ENCODE measurements around the gene RHOG. TPM values are rescaled to one million over a fixed set of nuclear protein-coding genes. Genes with fewer than 3 reads are reported as not detected.
"Not testable (repeated sequence)": the region's sequence is repeated elsewhere in the genome, so short reads cannot be mapped to it uniquely, and the experiment has no call there.

RHOG gene
- total RNA-seq, 6 experiments from 2014 or later = 57.8 to 72.3 (median 66.4) TPM

DNA sequence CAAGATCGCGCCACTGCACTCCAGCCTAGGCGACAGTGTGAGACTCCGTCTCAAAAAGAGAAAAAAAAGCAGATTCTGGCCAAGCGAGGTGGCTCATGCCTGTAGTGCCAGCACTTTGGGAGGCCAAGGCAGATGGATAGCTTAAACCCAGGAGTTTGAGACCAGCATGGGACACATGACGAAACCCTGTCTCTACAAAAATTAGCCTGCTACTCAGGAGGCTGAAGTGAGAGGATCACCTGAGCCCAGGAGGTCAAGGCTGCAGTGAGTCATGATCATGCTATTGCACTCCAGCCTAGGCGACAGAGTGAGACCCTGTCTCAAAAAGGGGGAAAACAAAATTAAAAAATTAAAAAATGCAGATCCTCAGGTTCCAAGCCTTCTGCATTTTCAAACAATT is 18.4 kb downstream of the RHOG start:
- Mint-ChIP-seq H3K4me3 (no peak overlapping the region), H3K36me3 (ENCODE audit: low read depth) (peaks cover 20% of the 10 kb centered on the region; the same call in 1 of the 2 replicates), H3K4me1 (ENCODE audit: low read depth) (peaks cover 18% of the 10 kb centered on the region), H3K9me3 (no peaks in the 10 kb centered on the region), H3K27me3 (ENCODE audit: insufficient read depth) (no peaks in the 10 kb centered on the region; the same call in 1 of the 2 replicates), H3K27ac (no peak overlapping the region)
- TF ChIP-seq, protein P1, sequence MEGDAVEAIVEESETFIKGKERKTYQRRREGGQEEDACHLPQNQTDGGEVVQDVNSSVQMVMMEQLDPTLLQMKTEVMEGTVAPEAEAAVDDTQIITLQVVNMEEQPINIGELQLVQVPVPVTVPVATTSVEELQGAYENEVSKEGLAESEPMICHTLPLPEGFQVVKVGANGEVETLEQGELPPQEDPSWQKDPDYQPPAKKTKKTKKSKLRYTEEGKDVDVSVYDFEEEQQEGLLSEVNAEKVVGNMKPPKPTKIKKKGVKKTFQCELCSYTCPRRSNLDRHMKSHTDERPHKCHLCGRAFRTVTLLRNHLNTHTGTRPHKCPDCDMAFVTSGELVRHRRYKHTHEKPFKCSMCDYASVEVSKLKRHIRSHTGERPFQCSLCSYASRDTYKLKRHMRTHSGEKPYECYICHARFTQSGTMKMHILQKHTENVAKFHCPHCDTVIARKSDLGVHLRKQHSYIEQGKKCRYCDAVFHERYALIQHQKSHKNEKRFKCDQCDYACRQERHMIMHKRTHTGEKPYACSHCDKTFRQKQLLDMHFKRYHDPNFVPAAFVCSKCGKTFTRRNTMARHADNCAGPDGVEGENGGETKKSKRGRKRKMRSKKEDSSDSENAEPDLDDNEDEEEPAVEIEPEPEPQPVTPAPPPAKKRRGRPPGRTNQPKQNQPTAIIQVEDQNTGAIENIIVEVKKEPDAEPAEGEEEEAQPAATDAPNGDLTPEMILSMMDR (IDR thresholded peaks at IDR 0.05) = no peak
- DNase-seq = no peak

DNA sequence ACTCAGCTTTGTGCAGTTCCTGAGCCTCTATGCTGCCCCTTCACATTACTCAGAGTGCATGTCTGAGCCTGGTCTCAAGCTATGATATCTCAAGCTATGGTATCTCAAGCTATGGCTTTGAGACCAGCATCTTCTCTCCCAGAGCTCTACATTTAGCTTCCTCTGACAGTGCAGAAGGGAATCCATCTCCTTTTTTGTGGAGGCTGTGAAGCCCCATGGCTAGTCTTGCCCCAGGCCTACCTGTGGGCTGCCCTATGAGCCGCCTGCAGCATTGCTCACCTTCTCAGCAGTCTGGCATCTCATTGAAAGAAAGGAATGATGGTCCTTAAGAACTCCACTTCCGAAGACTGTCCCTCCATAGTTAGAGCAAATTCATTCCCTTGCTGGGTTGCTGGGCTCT is 19.8 kb downstream of the RHOG start:
- Mint-ChIP-seq H3K9me3 (no peaks in the 10 kb centered on the region), H3K27me3 (ENCODE audit: insufficient read depth) (no peaks in the 10 kb centered on the region; the same call in 1 of the 2 replicates), H3K27ac (no peak overlapping the region), H3K4me3 (no peak overlapping the region), H3K36me3 (ENCODE audit: low read depth) (peaks cover 11% of the 10 kb centered on the region; the same call in 1 of the 2 replicates), H3K4me1 (ENCODE audit: low read depth) (peaks cover 21% of the 10 kb centered on the region)
- no peak for DNase-seq
- TF ChIP-seq, protein P1 (IDR thresholded peaks at IDR 0.05) = no peak

DNA sequence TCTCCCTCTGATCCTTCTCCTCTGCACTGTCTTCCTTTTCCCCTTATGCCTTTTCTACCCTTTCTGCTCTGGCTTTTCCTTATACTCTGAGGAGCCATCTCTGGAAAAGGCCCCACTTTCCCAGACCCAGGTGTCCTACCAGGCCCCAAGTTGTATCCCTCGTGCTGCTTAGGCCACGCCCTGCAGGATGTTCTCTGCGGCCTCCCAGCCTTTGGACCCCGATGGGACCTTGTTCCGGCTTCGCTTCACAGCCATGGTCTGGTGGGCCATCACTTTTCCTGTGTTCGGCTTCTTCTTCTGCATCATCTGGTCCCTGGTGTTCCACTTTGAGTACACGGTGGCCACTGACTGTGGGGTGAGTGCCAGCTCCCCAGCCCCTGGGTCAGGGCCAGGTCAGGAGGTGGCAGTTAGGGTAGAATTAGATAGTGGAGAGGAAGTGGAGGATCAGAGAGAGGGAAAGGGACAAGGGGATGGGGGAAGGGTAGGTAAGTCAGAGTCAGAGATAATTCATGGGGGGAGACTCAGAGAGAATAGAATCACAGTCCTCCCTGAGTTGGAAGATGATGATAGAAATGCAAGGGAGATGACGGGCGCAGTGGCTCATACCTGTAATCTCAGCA is 23.5 kb downstream of the RHOG start:
- no peak overlapping the region for H3K27ac Mint-ChIP-seq

DNA sequence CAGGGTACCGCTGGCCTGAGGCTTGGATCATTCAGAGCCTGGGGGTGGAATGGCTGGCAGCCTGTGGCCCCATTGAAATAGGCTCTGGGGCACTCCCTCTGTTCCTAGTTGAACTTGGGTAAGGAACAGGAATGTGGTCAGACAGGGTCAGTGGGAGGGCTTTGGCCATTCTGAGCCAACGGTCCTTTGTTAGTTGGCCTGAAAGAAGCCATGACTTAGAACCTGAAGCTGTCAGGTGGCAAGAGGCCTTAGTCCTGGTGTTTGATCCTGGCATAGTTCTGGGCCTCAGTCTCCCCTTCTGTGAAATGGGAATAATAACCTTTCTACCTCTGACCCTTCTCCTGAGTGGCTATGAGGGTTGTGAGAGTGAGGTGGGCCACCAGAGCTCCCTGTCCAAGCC is 24.1 kb downstream of the RHOG start:
- H3K27ac Mint-ChIP-seq = no peak overlapping the region

More for the DNA sequence above, 23.5 kb downstream of the RHOG start:
- TF ChIP-seq, protein P1 (IDR thresholded peaks at IDR 0.05) = no peak
- H3K4me1 Mint-ChIP-seq (ENCODE audit: low read depth) = peaks cover 7% of the 10 kb centered on the region
- no peak for DNase-seq
- no peaks in the 10 kb centered on the region; the same call in 1 of the 2 replicates for H3K27me3 Mint-ChIP-seq (ENCODE audit: insufficient read depth)
- H3K36me3 Mint-ChIP-seq (ENCODE audit: low read depth) = no peaks in the 10 kb centered on the region
- H3K9me3 Mint-ChIP-seq = no peaks in the 10 kb centered on the region
- H3K4me3 Mint-ChIP-seq = no peak overlapping the region

DNA sequence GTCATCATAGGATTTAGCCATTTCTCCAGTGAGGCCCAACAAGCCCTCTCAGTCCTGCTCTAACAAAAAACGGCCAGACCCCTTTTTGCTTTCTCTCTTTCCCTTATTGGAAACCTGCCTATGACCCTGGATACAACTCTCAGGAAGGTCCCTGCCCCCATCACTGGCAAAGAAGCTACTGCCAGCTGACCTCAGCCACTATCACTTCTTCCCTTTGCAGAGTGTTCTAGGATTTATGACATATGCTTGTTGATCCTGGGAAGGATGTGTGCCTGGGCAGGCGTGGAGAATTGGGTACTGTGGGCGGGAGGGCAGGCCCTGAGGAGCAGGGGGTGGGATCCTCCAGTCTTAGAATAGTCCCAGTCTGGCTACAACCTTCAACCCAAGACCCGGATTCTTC is 24.9 kb downstream of the RHOG start:
- no peak for DNase-seq
- Mint-ChIP-seq H3K4me1 (ENCODE audit: low read depth) (peaks cover 14% of the 10 kb centered on the region), H3K9me3 (no peaks in the 10 kb centered on the region), H3K36me3 (ENCODE audit: low read depth) (no peaks in the 10 kb centered on the region), H3K27ac (no peak overlapping the region), H3K4me3 (no peak overlapping the region), H3K27me3 (ENCODE audit: insufficient read depth) (no peaks in the 10 kb centered on the region; the same call in 1 of the 2 replicates)
- TF ChIP-seq, protein P1 (IDR thresholded peaks at IDR 0.05) = no peak

More for the DNA sequence above, 24.1 kb downstream of the RHOG start:
- Mint-ChIP-seq H3K27me3 (ENCODE audit: insufficient read depth) (no peaks in the 10 kb centered on the region; the same call in 1 of the 2 replicates), H3K4me1 (ENCODE audit: low read depth) (peaks cover 7% of the 10 kb centered on the region), H3K9me3 (no peaks in the 10 kb centered on the region), H3K36me3 (ENCODE audit: low read depth) (no peaks in the 10 kb centered on the region), H3K4me3 (no peak overlapping the region)
- TF ChIP-seq, protein P1 (IDR thresholded peaks at IDR 0.05) = no peak
- no peak for DNase-seq

DNA sequence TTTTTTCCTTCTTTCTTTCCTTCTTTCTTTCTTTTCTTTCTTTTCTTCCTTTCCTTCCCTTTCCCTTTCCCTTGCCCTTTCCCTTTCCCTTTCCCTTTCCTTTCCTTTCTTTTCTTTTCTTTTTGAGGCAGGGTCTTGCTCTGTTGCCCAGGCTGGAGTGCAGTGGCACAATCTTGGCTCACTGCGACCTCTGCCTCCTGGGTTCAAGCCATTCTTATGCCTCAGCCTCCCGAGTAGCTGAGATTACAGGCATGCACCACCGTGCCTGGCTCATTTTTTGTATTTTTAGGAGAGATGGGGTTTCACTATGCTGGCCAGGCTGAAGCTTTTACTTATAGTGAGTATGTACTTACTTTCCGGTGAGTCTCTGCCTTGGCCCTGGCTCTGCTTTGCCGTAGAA is 25.9 kb downstream of the RHOG start:
- not testable (repeated sequence) for H3K4me3 Mint-ChIP-seq; H3K27me3 Mint-ChIP-seq (ENCODE audit: insufficient read depth); H3K36me3 Mint-ChIP-seq (ENCODE audit: low read depth); H3K27ac Mint-ChIP-seq; H3K9me3 Mint-ChIP-seq; DNase-seq
- H3K4me1 Mint-ChIP-seq (ENCODE audit: low read depth) = peaks cover 24% of the 10 kb centered on the region

Measured in HFFc6 (cell line).